Chondrocyte (in vitro differentiated cells): ENCODE data around the gene NLRP6. TPM values are rescaled to one million over a fixed set of nuclear protein-coding genes. Genes with fewer than 3 reads are reported as not detected.

ENCODE experiments used
- DNase-seq: peaks from one replicate; pipeline ENCODE4 v3.0.0; 2021; ENCODE audit warnings: mixed read lengths, low spot score
- H3K27ac Mint-ChIP-seq: one replicate; pipeline ENCODE4 v1.8.0; 2021; ENCODE audit warnings: mild to moderate bottlenecking, moderate library complexity, mixed read lengths; ENCODE audit not compliant: unreplicated experiment
- H3K27me3 Mint-ChIP-seq: 2 replicates; pipeline ENCODE4 v1.8.0; 2021; ENCODE audit warnings: low read depth, mixed read lengths
- H3K36me3 Mint-ChIP-seq: 2 replicates; pipeline ENCODE4 v1.8.0; 2021; ENCODE audit warnings: low read depth, mixed read lengths
- H3K4me1 Mint-ChIP-seq: 2 replicates; pipeline ENCODE4 v1.8.0; 2021; ENCODE audit warnings: low read depth, mild to moderate bottlenecking, mixed read lengths
- H3K4me3 Mint-ChIP-seq: one replicate; pipeline ENCODE4 v1.8.0; 2021; ENCODE audit warnings: mild to moderate bottlenecking, moderate library complexity, mixed read lengths; ENCODE audit not compliant: unreplicated experiment
- H3K9me3 Mint-ChIP-seq: 2 replicates; pipeline ENCODE4 v1.8.0; 2021; ENCODE audit warnings: low read depth, mixed read lengths
- total RNA-seq: library from RNA; stranded (reverse); gene quantifications from 3 replicates; pipeline ENCODE4 v1.2.1, GENCODE V29; 2021
- TF ChIP-seq, protein P1 (sequence below): fragments of 200-600 bp; sonication (generic); IDR thresholded peaks from 2 replicates; pipeline ENCODE4 v1.5.0; 2021; ENCODE audit warnings: antibody characterized with exemption, mild to moderate bottlenecking, moderate library complexity

The NLRP6 gene
- total RNA-seq, 1 donor from 2014 or later = not detected

DNA sequence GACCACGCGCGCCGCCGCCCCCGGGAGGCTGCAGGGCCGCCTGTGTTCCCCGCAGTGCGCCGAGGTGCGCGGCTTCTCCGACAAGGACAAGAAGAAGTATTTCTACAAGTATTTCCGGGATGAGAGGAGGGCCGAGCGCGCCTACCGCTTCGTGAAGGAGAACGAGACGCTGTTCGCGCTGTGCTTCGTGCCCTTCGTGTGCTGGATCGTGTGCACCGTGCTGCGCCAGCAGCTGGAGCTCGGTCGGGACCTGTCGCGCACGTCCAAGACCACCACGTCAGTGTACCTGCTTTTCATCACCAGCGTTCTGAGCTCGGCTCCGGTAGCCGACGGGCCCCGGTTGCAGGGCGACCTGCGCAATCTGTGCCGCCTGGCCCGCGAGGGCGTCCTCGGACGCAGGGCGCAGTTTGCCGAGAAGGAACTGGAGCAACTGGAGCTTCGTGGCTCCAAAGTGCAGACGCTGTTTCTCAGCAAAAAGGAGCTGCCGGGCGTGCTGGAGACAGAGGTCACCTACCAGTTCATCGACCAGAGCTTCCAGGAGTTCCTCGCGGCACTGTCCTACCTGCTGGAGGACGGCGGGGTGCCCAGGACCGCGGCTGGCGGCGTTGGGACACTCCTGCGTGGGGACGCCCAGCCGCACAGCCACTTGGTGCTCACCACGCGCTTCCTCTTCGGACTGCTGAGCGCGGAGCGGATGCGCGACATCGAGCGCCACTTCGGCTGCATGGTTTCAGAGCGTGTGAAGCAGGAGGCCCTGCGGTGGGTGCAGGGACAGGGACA, 2.7 kb downstream of the NLRP6 start:
- H3K27ac Mint-ChIP-seq = no peak overlapping the region
- no peak overlapping the region for H3K4me3 Mint-ChIP-seq
- DNase-seq = peak; percentile 88
- H3K36me3 Mint-ChIP-seq = peaks cover 1% of the 10 kb centered on the region
- no peaks in the 10 kb centered on the region for H3K4me1 Mint-ChIP-seq
- peaks cover 7% of the 10 kb centered on the region for H3K27me3 Mint-ChIP-seq
- TF ChIP-seq, protein P1, sequence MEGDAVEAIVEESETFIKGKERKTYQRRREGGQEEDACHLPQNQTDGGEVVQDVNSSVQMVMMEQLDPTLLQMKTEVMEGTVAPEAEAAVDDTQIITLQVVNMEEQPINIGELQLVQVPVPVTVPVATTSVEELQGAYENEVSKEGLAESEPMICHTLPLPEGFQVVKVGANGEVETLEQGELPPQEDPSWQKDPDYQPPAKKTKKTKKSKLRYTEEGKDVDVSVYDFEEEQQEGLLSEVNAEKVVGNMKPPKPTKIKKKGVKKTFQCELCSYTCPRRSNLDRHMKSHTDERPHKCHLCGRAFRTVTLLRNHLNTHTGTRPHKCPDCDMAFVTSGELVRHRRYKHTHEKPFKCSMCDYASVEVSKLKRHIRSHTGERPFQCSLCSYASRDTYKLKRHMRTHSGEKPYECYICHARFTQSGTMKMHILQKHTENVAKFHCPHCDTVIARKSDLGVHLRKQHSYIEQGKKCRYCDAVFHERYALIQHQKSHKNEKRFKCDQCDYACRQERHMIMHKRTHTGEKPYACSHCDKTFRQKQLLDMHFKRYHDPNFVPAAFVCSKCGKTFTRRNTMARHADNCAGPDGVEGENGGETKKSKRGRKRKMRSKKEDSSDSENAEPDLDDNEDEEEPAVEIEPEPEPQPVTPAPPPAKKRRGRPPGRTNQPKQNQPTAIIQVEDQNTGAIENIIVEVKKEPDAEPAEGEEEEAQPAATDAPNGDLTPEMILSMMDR = no peak
- H3K9me3 Mint-ChIP-seq = peaks cover 3% of the 10 kb centered on the region

DNA sequence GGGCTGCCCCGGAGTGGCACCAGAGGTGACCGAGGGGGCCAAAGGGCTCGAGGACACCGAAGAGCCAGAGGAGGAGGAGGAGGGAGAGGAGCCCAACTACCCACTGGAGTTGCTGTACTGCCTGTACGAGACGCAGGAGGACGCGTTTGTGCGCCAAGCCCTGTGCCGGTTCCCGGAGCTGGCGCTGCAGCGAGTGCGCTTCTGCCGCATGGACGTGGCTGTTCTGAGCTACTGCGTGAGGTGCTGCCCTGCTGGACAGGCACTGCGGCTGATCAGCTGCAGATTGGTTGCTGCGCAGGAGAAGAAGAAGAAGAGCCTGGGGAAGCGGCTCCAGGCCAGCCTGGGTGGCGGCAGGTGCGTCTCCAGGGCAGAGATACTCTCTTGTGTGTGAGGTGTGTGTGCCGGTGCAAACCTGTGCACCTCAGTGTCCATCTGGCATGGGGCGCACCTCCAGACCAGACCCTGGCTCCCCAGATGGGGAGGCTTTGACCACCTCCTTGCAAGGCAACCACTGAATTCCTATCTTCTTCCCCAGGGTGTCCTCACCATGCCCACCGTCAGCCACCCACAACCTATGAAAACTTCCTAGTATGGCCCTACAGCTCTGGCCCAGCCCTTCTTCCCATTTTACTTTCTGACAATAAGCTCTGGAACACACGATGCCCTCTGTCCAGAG, 3.4 kb downstream of the NLRP6 start:
- peaks cover 7% of the 10 kb centered on the region for H3K27me3 Mint-ChIP-seq
- TF ChIP-seq, protein P1 = no peak
- no peaks in the 10 kb centered on the region for H3K4me1 Mint-ChIP-seq
- H3K36me3 Mint-ChIP-seq = peaks cover under 1% of the 10 kb centered on the region
- H3K4me3 Mint-ChIP-seq = no peak overlapping the region
- peak; percentile 90 for DNase-seq
- no peaks in the 10 kb centered on the region for H3K9me3 Mint-ChIP-seq
- no peak overlapping the region for H3K27ac Mint-ChIP-seq

DNA sequence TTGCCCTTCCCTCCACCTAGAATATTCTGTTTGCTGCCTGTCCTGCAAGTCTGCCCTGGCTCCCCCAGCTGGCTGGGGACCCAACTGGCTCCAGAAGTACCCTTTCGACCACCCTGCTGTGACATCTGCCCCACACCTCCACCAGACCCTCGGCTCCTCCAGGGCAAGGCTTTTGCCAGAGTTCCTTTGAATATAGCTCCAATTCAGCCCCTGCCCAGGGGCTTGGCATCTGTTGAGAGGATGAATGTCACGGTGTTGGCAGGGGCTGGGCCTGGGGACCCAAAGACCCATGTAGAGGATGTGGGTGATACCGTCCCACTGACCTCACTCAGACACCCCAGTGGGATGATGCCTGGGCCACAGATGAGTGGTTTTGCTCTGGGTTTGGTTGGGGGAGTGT, 4.0 kb downstream of the NLRP6 start:
- Mint-ChIP-seq H3K36me3 (no peaks in the 10 kb centered on the region), H3K4me3 (no peak overlapping the region), H3K9me3 (no peaks in the 10 kb centered on the region), H3K27me3 (peaks cover 7% of the 10 kb centered on the region), H3K27ac (no peak overlapping the region), H3K4me1 (no peaks in the 10 kb centered on the region)
- TF ChIP-seq, protein P1 = no peak
- peak; percentile 69 for DNase-seq

DNA sequence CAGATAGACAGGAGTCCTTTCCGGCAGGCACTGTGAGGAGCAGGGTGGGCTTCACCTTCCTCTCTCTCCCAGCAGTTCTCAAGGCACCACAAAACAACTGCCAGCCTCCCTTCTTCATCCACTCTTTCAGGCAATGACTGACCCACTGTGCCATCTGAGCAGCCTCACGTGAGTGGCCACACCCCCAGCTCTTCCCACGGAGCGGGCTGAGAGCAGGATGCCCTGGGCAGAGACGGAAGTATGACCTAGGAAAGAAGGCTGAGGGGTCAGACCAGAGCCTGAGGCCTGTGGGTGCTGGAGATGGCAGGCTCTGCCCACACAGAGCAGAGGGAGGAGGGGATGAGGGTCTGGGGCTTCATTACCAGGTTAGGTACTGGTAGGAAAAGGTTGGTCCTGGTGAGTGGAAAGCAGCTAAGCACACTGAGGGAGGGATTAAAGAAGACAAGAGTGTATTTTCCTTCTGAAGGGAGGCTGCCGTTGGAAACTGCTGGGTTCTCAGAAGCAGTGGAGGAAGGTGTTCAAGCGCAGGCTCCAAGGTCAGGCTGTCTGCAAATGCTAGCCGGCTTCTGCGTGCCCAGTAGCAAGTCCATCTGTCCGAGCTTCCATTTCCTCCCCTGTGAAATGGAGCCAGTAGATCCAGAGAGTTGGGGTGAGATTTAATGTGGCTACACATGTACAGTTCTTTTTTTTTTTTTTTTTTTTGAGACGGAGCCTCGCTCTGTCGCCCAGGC, 4.6 kb downstream of the NLRP6 start:
- TF ChIP-seq, protein P1 = no peak
- Mint-ChIP-seq H3K27me3 (peaks cover 5% of the 10 kb centered on the region), H3K4me1 (peaks cover under 1% of the 10 kb centered on the region), H3K4me3 (no peak overlapping the region), H3K27ac (no peak overlapping the region), H3K36me3 (no peaks in the 10 kb centered on the region), H3K9me3 (no peaks in the 10 kb centered on the region)
- peak; percentile 61 for DNase-seq
